Fibroblast of pulmonary artery (primary cell): Measurements from ENCODE around the gene SLC22A15.
"Not testable (repeated sequence)": the region's sequence is repeated elsewhere in the genome, so short reads cannot be mapped to it uniquely, and the experiment has no call there.

Experiments used
- DNase-seq: peaks from one replicate; pipeline ENCODE4 v3.0.0-alpha.2; 2010; ENCODE audit warnings: low read depth
- H3K4me3 ChIP-seq: replicated peaks from 2 replicates; pipeline ENCODE4 v1.5.1; 2011; ENCODE audit warnings: low read depth, mild to moderate bottlenecking, control low read depth, low read length, moderate library complexity
- TF ChIP-seq, protein P1 (sequence below): IDR thresholded peaks from 2 replicates; pipeline ENCODE4 v1.5.1; 2011; ENCODE audit warnings: mild to moderate bottlenecking, control low read depth, low read length, inconsistent platforms; ENCODE audit errors: missing control alignments

SLC22A15 gene

DNA sequence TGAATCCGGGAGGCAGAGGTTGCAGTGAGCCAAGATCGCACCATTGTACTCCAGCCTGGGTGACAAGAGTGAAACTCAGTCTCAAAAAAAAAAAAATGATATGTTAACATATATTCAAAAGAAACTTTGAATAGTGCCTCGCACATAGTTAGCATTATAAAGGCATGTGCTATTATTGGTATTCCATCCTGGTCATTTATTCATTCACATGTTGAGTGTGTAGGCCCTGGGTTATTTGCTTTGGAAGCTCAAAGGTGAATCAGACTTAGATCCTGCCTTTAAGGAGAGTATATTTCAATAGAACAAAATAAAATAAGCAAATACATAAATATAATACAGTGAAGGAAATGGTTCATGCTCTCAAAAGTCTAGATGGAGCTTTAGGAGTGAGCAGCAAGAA is 13.4 kb downstream of the SLC22A15 start:
- TF ChIP-seq, protein P1, sequence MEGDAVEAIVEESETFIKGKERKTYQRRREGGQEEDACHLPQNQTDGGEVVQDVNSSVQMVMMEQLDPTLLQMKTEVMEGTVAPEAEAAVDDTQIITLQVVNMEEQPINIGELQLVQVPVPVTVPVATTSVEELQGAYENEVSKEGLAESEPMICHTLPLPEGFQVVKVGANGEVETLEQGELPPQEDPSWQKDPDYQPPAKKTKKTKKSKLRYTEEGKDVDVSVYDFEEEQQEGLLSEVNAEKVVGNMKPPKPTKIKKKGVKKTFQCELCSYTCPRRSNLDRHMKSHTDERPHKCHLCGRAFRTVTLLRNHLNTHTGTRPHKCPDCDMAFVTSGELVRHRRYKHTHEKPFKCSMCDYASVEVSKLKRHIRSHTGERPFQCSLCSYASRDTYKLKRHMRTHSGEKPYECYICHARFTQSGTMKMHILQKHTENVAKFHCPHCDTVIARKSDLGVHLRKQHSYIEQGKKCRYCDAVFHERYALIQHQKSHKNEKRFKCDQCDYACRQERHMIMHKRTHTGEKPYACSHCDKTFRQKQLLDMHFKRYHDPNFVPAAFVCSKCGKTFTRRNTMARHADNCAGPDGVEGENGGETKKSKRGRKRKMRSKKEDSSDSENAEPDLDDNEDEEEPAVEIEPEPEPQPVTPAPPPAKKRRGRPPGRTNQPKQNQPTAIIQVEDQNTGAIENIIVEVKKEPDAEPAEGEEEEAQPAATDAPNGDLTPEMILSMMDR, result no peak
- H3K4me3 ChIP-seq, result no peak overlapping the region
- DNase-seq, result no peak

DNA sequence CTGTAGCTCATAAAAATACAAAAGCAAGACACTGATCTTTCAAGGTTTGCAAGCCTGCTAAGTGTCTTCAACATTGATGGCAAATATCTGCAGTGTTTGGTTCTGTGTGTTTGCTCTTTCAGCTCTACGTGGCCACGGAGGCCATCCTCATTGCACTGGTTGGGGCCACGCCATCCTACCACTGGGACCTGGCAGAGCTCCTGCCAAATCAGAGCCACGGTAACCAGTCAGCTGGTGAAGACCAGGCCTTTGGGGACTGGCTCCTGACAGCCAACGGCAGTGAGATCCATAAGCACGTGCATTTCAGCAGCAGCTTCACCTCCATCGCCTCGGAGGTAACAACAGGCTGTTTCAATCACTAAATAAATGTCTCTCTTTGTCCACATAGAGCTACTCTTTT is 15.6 kb downstream of the SLC22A15 start:
- TF ChIP-seq, protein P1, result no peak
- H3K4me3 ChIP-seq, result no peak overlapping the region
- DNase-seq, result no peak

DNA sequence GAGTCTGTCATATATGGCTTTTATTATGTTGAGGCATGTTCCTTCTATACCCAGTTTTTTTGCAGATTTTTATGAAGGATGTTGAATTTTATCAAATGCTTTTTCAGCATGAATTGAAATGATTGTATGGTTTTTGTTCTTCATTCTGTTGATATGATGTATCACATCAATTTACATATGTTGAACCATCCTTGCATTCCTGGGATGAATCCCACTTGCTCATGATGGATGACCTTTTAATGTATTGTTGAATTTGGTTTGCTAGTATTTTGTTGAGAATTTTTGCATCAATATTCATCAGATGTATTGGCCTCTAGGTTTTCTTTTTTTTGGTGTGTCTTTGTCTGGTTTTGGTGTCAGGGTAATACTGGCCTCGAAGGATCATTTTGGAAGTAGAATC is 21.6 kb downstream of the SLC22A15 start:
- not testable (repeated sequence) for DNase-seq, H3K4me3 ChIP-seq

DNA sequence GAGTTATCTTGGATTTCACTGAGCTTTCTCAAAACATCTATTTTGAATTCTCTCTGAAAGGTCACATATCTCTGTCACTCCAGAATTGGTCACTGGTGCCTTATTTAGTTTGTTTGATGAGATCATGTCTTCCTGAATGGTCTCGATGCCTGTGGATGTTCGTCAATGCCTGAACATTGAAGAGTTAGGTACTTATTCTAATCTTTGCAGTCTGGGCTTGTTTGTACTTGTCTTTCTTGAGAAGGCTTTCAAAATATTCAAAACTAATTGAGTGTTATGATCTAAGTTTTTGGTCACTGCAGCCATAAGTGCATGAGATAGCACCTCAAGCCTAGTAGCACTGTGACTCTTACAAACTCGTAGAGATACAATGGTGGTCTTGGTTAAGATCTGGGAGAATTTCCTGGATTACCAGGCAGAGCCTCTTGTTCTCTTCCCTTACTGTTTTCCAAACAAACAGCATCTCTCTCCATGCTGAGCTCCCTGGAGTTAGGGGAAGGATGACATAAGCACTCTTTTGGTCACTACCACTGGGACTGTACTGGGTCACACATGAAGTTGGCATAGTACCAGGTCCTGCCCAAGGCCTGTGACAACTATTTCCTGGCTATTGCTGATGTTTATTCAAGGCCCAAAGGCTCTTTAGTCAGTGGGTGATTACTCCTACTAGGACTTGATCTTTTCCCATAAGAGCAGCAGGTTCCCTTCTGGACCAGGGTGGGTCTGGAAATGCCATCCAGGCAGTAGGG is 25.6 kb downstream of the SLC22A15 start:
- TF ChIP-seq, protein P1, result no peak
- H3K4me3 ChIP-seq, result no peak overlapping the region
- DNase-seq, result no peak

DNA sequence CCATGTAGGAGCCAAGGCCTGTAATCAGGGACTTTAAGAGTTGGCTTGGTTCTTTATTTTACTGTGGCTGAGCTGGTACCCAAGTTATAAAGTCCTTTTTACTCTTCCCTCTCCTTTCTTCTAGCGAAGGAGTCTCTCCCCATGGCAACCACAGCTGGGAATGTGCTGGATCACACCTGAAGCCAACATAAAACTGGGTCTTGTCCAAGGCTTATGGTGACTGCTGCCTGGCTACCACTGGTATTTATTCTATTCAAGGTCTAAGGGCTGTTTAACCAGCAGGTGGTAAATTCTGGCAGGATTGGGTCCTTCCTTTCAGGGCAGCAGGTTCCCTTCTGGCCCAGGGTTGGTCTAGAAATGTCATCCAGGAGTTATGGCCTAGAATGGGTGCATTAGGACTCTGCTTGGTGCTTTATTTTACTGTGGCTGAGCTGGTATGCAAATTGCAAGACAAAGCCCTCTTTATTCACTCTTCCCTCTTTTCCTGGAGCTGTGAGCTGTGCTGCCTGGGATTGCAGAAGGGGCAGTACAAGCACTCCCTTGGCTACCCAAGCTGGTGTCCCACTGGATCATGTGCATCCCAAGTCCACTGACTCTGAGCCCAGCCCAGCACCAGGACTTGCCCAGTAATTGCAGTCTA is 26.6 kb downstream of the SLC22A15 start:
- no peak overlapping the region for H3K4me3 ChIP-seq
- TF ChIP-seq, protein P1, result no peak
- no peak for DNase-seq

DNA sequence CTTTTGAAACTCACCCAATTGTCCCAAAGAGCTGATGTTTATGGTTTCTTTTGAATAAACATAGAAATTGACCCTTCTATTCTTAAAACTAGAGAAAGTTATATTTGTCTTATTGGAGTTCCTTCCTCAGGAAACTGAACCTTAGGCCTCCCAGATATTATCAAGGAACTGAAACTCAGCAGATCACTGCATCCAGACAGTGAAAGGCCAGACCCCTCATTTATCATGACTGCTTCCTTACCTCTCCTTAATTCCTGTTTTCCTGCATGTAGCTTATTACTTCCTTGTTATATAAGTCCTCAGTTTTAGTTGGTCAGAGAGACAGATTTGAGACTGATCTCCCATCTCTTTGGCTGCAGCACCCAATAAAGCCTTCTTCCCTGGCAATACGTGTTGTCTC is 27.5 kb downstream of the SLC22A15 start:
- H3K4me3 ChIP-seq, result no peak overlapping the region
- TF ChIP-seq, protein P1, result no peak
- no peak for DNase-seq

DNA sequence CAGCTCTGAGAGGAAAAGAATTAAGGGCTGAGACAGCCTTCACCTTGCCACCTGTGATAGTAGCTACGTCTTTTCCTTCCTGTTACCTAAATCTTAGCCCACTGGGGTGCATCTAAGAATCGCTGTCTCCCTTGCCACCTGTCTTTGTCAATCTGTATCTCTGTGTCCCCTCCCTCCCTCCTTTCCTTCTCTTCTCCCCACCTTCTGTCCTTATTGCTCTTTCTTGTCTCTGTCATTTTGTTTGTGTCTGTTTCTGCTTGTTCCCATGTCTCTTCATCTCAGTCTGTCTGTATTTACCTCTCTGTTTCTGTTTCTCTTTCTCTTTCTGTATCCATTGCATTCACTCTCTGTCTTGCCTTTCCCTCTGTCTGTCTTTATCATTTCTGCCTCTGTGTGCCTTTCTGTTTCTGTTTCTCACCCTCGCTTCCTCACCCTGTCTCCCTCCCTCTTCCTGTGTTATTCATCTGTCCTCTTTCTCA is 30.2 kb downstream of the SLC22A15 start:
- H3K4me3 ChIP-seq, result no peak overlapping the region
- TF ChIP-seq, protein P1, result no peak
- DNase-seq, result no peak
